Measurements from ENCODE around the gene CCDC6.
A peak's percentile ranks its signal among the peaks of the same experiment; 100 is the strongest.
"Not testable (repeated sequence)": the region's sequence is repeated elsewhere in the genome, so short reads cannot be mapped to it uniquely, and the experiment has no call there.

CCDC6 gene

GRCh38 chr10:59880971-59881510 lies 25.3 kb downstream of the CCDC6 start:
- DNase-seq (ENCODE audit: low spot score), result no peak

- DNase-seq (ENCODE audit: low spot score), result no peak
These were observed 26.2 kb downstream of the CCDC6 start for GRCh38 chr10:59880019-59880717.

GRCh38 chr10:59879363-59879913 lies 26.9 kb downstream of the CCDC6 start:
- DNase-seq (ENCODE audit: low spot score), result no peak

DNA sequence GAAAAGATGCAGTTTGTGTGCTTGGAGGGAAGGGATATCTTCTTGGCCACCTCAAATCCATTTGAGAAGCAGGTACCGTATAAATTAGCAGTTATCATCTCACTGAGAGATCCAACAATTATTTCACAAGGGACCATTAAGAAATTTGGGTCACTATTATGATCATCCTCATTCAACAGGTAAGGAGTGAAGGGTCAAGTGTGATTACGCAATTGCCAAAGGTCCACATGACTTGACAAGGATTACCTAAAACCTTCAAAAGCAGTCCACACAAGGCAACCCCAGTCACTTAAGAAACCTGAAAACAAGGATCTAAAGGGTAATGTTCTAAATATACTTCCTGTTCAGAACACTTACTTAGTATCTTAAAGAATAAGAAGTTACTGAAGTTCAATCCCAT lies 27.4 kb downstream of the CCDC6 start:
- DNase-seq (ENCODE audit: low spot score), result no peak

GRCh38 chr10:59878289-59878688 lies 28.1 kb downstream of the CCDC6 start:
- no peak for DNase-seq (ENCODE audit: low spot score)

DNA sequence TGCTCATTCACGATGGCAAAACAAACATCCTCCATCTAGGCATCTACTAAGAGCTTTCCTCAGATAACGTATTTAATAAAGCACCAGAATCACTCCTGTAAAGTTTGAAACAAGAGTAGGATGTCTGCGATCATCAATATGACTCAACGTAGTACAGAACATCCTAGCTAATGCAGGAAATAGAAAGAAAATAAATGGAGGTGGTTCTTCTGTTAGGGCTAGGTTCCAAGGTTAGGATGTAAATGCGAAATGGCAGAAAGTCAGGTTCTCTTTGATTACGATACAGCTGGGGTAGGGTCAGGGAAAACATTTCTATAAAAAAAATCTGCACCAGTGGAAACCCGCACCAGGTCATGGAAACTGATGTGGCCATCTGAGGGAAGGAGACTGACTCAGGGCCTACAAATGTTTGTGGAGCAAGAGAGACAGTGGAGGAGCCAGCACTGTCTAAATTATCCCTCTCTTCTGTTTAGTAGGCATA lies 29.1 kb downstream of the CCDC6 start:
- DNase-seq (ENCODE audit: low spot score), result peak; percentile 13

- no peak for DNase-seq (ENCODE audit: low spot score)
These were observed 29.7 kb downstream of the CCDC6 start for GRCh38 chr10:59876695-59877094.

DNA sequence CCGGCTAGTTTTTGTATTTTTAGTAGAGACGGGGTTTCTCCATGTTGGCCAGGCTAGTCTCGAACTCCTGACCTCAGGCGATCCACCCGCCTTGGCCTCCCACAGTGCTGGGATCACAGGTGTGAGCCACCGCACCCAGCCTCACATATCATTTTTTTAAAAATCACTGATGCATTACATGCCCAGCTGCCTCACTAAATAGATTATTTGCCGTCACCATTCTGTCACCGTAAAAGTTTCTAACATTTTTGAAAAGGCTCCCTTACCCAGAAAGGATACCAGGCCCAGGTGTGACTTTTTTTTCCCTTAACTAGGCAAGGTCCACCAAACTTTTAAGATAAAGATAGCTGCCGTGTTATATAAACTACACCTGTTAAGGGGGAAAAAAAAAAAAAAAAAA lies 30.1 kb downstream of the CCDC6 start:
- not testable (repeated sequence) for DNase-seq (ENCODE audit: low spot score)

DNA sequence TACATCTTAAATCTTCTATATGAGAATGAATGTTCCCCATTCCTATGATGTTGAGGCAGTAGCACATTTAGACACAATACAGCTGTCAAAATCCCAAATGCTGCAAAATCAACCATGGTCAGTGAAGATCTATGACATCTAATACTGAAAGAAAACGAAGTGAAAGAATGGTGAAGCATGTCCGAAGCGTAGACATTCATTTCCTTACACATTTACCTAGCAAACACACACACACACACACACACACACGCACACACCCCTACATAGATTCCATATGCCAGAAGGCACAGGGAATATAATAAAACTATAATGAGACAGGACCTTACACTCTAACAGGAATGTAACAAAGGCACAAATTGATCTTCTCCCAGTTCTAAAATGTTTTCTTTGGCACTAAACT lies 32.5 kb downstream of the CCDC6 start:
- DNase-seq (ENCODE audit: low spot score), result no peak

DNA sequence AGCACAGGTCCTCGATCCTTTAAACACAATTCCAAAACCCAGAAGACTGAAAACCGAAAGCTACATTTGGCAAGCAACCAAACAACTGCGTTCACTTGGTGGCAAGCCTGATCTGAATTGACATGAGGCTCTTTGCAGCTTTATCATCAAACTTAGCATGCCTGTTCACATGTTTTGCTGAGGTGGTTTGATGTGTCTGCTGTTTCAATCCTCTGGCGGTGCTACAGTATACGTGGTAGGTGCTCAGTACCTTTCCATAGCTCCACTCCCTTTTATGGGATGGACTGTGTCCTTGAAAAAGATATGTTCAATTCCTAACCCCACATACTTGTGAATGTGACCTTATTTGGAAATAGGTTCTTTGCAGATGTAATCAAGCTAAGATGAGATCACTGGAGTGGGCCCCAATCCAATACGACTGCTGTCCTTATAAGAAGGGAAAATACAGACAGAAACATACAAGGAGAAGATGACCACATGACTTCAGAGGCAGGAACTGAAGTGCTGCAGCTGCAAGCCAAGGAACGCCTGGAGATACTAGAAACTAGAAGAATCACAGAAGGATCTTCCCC lies 33.4 kb downstream of the CCDC6 start:
- peak; percentile 32 for DNase-seq (ENCODE audit: low spot score)

DNA sequence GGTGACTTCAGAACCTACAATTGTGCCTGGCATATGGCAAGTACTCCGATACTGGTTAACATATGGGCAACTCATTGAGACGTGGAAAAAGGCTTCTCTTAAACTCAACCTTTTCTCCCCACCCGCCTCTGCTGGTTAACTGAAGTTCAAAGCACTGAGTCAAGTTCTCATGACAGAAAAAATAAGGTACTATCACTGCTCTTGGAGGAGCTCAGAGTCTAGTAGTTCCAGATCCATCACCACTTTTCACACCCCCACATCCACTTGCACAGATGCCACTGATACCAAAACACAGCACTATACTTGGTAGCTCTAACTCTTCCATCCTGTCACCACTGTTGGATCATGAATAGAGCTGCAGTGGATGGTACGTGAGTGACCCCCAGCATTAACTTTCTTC lies 36.2 kb downstream of the CCDC6 start:
- no peak for DNase-seq (ENCODE audit: low spot score)

DNA sequence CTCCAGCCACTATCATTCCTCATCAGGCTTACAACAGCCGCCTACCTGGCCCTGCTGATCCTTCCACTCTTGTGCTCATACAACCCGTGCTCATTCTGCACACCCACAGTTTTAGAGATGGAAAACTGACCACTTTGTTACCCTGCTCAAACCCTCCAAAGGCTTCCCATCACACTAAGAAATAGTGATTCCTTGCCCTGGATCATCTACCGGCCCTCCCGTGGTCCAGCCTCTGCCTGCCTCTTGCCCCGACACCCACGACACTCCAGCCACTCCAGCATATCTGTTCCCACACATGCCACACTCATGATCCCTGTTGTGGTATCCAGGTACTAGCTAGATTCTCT lies 36.8 kb downstream of the CCDC6 start:
- DNase-seq (ENCODE audit: low spot score), result no peak

DNA sequence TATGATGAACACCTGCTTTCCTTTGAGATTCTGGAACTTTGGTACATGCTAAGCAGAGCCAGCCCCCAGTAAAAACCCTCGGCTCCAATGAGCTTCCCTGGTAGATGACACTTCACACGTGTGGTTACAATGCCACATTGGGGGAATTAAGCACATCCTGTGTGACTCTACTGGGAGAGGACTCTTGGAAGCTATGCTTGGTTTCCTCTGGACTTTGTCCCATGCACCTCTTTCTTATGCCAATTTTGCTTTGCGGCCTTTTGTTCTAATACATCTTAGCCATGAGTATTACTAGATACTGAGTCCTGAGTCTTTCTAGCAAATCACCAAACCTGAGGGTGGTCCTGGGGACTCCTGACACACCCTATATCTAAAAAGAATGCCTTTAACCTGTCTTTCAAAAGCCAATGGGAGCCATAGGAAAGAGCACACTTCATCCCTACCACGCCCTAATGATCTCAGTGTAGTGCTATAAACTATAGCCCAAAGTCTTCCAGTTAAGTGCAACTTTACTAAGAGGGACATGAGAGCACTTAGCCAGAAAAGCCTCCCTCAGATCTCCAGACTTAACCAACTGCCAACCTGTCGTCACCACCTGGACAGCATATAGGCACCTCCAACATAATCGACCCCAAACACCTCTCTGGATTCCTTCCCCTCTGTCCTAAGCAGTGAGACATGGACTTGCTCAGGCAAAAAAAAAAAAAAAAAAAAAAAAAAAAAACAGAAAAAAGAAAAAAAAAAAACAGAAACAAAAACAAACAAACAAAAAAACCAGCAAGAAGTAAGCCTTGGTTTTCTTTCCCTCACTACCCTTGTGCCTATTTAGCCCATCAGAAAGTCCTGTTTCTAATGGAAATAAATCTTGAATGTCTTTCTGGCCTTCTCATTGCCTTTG lies 37.4 kb downstream of the CCDC6 start:
- no peak for DNase-seq (ENCODE audit: low spot score)

DNA sequence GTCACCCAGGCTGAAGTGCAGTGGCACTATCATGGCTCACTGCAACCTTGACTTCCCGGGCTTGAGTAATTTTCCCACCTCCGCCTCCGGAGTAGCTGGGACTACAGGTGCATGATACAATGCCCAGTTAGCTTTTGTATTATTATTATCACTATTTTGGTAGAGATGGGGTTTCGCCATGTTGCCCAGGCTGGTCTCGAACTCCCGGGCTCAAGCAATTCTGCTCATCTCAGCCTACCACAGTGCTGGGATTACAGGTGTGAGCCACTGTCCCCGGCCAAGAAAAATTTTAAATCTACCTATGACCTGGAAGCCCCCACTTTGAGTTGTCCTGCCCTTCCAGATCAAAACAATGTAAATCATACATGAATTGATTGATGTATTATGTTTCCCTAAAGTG lies 38.8 kb downstream of the CCDC6 start:
- DNase-seq (ENCODE audit: low spot score), result no peak

DNA sequence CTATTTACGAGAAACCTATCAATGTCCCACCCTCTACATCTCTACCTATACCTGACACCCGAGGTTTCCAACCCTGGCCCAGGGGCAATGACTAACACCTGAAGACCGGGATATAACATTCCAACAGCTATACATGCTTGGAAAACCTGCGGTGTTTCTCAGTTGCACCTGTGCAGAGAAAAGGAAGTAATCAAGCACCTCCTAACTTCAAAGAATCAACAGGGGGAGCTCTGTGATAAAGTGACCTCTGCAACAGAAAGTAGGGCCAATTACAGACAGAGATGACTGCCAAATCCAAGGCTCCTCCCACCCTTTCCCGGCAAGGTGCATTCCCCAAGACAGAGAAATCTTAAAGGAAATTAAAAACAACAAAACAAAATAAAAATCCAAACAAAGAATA lies 41.3 kb downstream of the CCDC6 start:
- no peak for DNase-seq (ENCODE audit: low spot score)

GRCh38 chr10:59864141-59864962 lies 42.0 kb downstream of the CCDC6 start:
- DNase-seq (ENCODE audit: low spot score), result no peak

GRCh38 chr10:59859570-59859969 lies 46.8 kb downstream of the CCDC6 start:
- DNase-seq (ENCODE audit: low spot score), result no peak

DNA sequence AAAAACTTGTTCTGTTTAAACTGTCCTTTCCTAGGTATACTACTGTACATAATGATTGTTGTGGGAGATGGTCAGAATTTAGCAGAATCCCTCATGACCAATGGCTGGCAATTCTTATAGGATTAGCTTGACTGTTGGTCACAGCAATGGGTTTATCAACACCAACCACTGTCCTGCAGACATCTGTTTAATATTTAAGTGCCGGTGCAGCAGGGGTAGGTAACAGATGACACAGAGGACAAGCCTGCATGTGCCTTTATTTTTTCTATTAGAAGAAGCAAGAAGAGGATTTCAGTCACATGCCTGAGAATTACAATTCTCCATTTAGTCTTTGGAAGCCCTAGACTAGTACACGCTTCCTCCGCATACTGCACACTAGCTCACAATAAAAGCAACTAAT lies 48.4 kb downstream of the CCDC6 start:
- DNase-seq (ENCODE audit: low spot score), result no peak

GRCh38 chr10:59857049-59857448 lies 49.3 kb downstream of the CCDC6 start:
- DNase-seq (ENCODE audit: low spot score), result no peak

DNA sequence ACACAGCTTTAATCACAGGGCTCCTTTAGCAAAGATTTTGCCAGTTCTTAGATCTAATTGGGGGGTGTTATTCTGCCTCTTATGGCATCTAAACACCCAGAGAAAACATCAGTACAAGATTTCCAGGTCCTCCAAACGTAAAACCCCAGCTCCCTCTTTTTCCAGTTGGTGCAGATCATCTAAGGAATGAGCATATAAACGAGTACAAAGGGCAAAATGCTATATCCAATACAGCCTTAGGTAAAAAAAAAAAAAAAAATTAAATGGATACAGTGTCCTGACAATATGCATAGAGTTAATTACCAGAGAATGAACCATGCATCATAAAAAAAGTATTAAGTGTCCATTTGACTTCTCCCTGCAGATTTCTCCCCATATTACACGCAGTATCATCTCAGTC lies 50.3 kb downstream of the CCDC6 start:
- DNase-seq (ENCODE audit: low spot score), result no peak

DNA sequence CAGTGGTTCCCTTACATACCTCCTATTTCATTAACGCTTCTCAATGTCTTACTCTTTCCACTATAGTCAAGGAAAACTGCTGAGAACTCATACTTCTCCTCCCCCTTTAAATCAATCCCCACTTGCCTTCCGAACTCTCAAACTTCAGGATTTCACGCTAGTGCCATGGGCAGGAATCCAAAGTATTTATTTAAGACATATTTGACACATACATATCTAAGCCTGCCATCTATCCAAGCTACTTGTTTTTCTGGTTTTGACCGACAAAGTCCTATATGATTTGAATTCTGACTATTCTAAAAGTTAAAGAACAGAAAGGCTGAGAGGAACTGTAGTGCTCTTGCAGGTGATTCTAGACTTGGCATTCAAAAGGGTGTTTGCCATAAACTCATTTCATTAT lies 51.8 kb downstream of the CCDC6 start:
- DNase-seq (ENCODE audit: low spot score), result no peak

DNA sequence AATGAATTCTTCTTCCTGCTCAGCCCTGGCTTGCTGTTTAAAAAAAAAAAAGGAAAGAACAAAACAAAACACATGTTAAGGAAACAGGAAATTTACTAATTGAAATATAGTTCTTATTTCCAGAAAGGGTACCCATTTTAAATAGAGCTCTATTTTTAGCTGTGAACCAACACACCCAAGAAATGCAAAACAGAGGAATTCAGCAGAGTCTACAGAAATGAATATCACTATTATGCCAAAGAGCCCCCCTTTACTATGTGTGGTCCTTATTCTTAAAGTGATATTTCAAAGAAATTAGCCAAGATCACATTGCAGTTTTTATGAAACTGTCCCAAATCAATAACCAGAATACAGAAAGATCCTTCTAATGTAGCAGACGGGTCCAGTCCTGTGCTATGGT lies 53.7 kb downstream of the CCDC6 start:
- DNase-seq (ENCODE audit: low spot score), result no peak
